Superior temporal gyrus (tissue), 1 donor: ENCODE data around the gene SPP2.

Source experiments
- DNase-seq: peaks from one replicate; pipeline ENCODE4 v3.0.0-alpha.2; 2016; ENCODE audit errors: extremely low spot score

SPP2 gene

GRCh38 chr2:234092344-234092743 lies 41.8 kb downstream of the SPP2 start:
- no peak for DNase-seq

- DNase-seq, result no peak
Measured at GRCh38 chr2:234095301-234095700, 44.8 kb downstream of the SPP2 start.

- DNase-seq, result no peak
Measured at GRCh38 chr2:234096164-234096563, 45.7 kb downstream of the SPP2 start.

- no peak for DNase-seq
Measured at GRCh38 chr2:234098681-234099080, 48.2 kb downstream of the SPP2 start.

GRCh38 chr2:234099266-234099665 lies 48.8 kb downstream of the SPP2 start:
- DNase-seq, result no peak

GRCh38 chr2:234100686-234101085 lies 50.2 kb downstream of the SPP2 start:
- DNase-seq, result no peak

GRCh38 chr2:234102112-234102511 lies 51.6 kb downstream of the SPP2 start:
- DNase-seq, result no peak

GRCh38 chr2:234107861-234108260 lies 57.4 kb downstream of the SPP2 start:
- no peak for DNase-seq

GRCh38 chr2:234109321-234109720 lies 58.8 kb downstream of the SPP2 start:
- DNase-seq, result no peak

GRCh38 chr2:234110219-234110618 lies 59.7 kb downstream of the SPP2 start:
- DNase-seq, result no peak

- no peak for DNase-seq
Measured at GRCh38 chr2:234111523-234111922, 61.0 kb downstream of the SPP2 start.

GRCh38 chr2:234116010-234116409 lies 65.5 kb downstream of the SPP2 start:
- DNase-seq, result no peak

GRCh38 chr2:234121999-234122398 lies 71.5 kb downstream of the SPP2 start:
- no peak for DNase-seq

GRCh38 chr2:234125451-234126145 lies 75.1 kb downstream of the SPP2 start:
- no peak for DNase-seq

- DNase-seq, result no peak
Measured at GRCh38 chr2:234126146-234126470, 75.6 kb downstream of the SPP2 start.
